Panc1 (cell line): ENCODE data around the gene MYCBPAP. TPM values are rescaled to one million over a fixed set of nuclear protein-coding genes. Genes with fewer than 3 reads are reported as not detected.

Source experiments
- ATAC-seq: fragments of 200-7000 bp; cut with Tn5 transposase; 2 replicates; pipeline ENCODE4 v1.9.1; 2020; ENCODE audit warnings: mild to moderate bottlenecking, moderate library complexity
- BruUV-seq: library from RNA; stranded (reverse); fragments of 400-500 nt; replicated peaks from 2 replicates; lab custom pipeline; 2021; lab: Mats Ljungman, UMichigan
- CTCF ChIA-PET: fragments of 300-600 bp; sonication (Branson Sonifier 250); formaldehyde crosslinking; loops from one replicate; lab custom pipeline; 2022; ENCODE audit warnings: antibody characterized with exemption; lab: Charles Lee
- POLR2A ChIA-PET: fragments of 300-600 bp; sonication (Branson Sonifier 250); formaldehyde crosslinking; loops from one replicate; lab custom pipeline; 2022; ENCODE audit warnings: antibody characterized with exemption; lab: Charles Lee
- DNase-seq: peaks from one replicate; pipeline ENCODE4 v3.0.0-alpha.2; 2010; ENCODE audit warnings: low read depth, low spot score
- H3K27ac ChIP-seq: 2 replicates; pipeline ENCODE4 v1.5.1; 2011; ENCODE audit warnings: mild to moderate bottlenecking, low read length, inconsistent platforms
- H3K27me3 ChIP-seq: fragments of 200-500 bp; sonication (Bioruptor generic); 2 replicates; pipeline ENCODE4 v1.6.0; 2014; ENCODE audit warnings: low read length, inconsistent platforms; ENCODE audit not compliant: control insufficient read depth, insufficient read depth
- H3K36me3 ChIP-seq: fragments of 200-500 bp; sonication (Bioruptor generic); 2 replicates; pipeline ENCODE4 v1.5.1; 2014; ENCODE audit warnings: inconsistent platforms, mild to moderate bottlenecking, low read length, moderate library complexity; ENCODE audit not compliant: control insufficient read depth, insufficient read depth
- H3K4me1 ChIP-seq: 2 replicates; pipeline ENCODE4 v1.5.1; 2011; ENCODE audit warnings: inconsistent platforms, mild to moderate bottlenecking, low read length, moderate library complexity; ENCODE audit not compliant: control insufficient read depth, insufficient read depth
- H3K4me3 ChIP-seq, 2 experiments: 2 replicates each; pipeline ENCODE4 v1.5.1; 2011 to 2012; ENCODE audit warnings: low read depth in 2 of 2, low read length in 2 of 2, mild to moderate bottlenecking in 2 of 2, inconsistent platforms in 1 of 2, moderate library complexity in 1 of 2
- H3K9me3 ChIP-seq: fragments of 200-500 bp; sonication (Bioruptor generic); 2 replicates; pipeline ENCODE4 v1.5.1; 2014; ENCODE audit warnings: low read depth, mild to moderate bottlenecking, inconsistent platforms, low read length, moderate library complexity; ENCODE audit not compliant: control insufficient read depth, insufficient read depth
- CTCF ChIP-seq: fragments of 450-650 bp; IDR thresholded peaks from 2 replicates; pipeline ENCODE4 v1.5.1; 2017; ENCODE audit warnings: mild to moderate bottlenecking
- POLR2AphosphoS5 ChIP-seq: IDR thresholded peaks from 2 replicates; pipeline ENCODE4 v1.6.1; 2012; ENCODE audit warnings: mild to moderate bottlenecking, low read depth, low read length, moderate library complexity
- REST ChIP-seq, 2 experiments: IDR thresholded peaks; 2 replicates each; pipeline ENCODE4 v1.6.1; 2011 to 2012; ENCODE audit warnings: low read depth in 2 of 2, control low read depth in 1 of 2, low read length in 1 of 2, mild to moderate bottlenecking in 1 of 2, moderate library complexity in 1 of 2; ENCODE audit not compliant: insufficient read depth in 1 of 2
- SIN3A ChIP-seq: IDR thresholded peaks from 2 replicates; pipeline ENCODE4 v1.6.1; 2012; ENCODE audit warnings: low read depth, mild to moderate bottlenecking, low read length, moderate library complexity, borderline replicate concordance; ENCODE audit not compliant: insufficient read depth
- TCF7L2 ChIP-seq: IDR thresholded peaks from 2 replicates; pipeline ENCODE4 v1.6.1; 2011; ENCODE audit warnings: mild to moderate bottlenecking, low read depth, low read length, inconsistent platforms
- in situ Hi-C: cut with HindIII; loops from 2 replicates; pipeline ENCODE4 v1.10.0; 2016; ENCODE audit warnings: low sequenced_read_pairs, low pct_unique_long_range_greater_than_20kb
- intact Hi-C: fragments of 100-400 bp; cut with micrococcal nuclease; formaldehyde crosslinking; loops from one replicate; pipeline ENCODE4 v1.10.0; 2022; ENCODE audit not compliant: unreplicated experiment
- total RNA-seq: library from RNA; stranded (reverse); gene quantifications from one replicate; pipeline ENCODE4 v1.2.1, GENCODE V29; 2021; ENCODE audit not compliant: unreplicated experiment

Gene MYCBPAP
- total RNA-seq, 1 experiment from 2014 or later, result 2.2 TPM

GRCh38 chr17:50501054-50501453, 7.2 kb upstream of the MYCBPAP start:
- H3K27ac ChIP-seq, result no peak overlapping the region
- no peaks in the 10 kb centered on the region for H3K4me1 ChIP-seq
- TF ChIP-seq POLR2AphosphoS5, result no peak
- no peak for TF ChIP-seq SIN3A
- peak; percentile 79 for TF ChIP-seq CTCF
- no peaks in the 10 kb centered on the region for H3K27me3 ChIP-seq
- DNase-seq (no peak), ATAC-seq (no peak)
- no TSS peak for BruUV-seq
- H3K9me3 ChIP-seq, result no peaks in the 10 kb centered on the region
- no peak overlapping the region for H3K4me3 ChIP-seq
- POLR2A ChIA-PET, result interaction anchor here (0.6 kb wide), 1 partner anchor 351 kb away, joined by 4 read pairs; no protein-coding TSS in a partner anchor
- in situ Hi-C loops, result no loop called here
- CTCF ChIA-PET, result interaction anchor here (0.6 to 1.5 kb wide), 4 partner anchors 17 to 66 kb away, joined by 3 to 8 read pairs (median 6); no protein-coding TSS in a partner anchor
- H3K36me3 ChIP-seq, result no peaks in the 10 kb centered on the region
- intact Hi-C loops, result no loop called here

- DNase-seq (no peak), ATAC-seq (peak; percentile 26; the same call in 1 of the 2 replicates)
- BruUV-seq, result no TSS peak
- in situ Hi-C loops (no loop called here), intact Hi-C loops (no loop called here)
- POLR2A ChIA-PET, result no interaction called here
- Histone ChIP-seq H3K4me1 (no peaks in the 10 kb centered on the region), H3K27ac (no peak overlapping the region), H3K27me3 (no peaks in the 10 kb centered on the region), H3K9me3 (no peaks in the 10 kb centered on the region), H3K36me3 (no peaks in the 10 kb centered on the region), H3K4me3 (no peak overlapping the region)
- TF ChIP-seq CTCF (no peak), SIN3A (no peak), POLR2AphosphoS5 (no peak), REST (IDR thresholded peaks at IDR 0.05; ENCODE audit: insufficient read depth in 1 of 2, low read depth in 2 of 2, low read length in 1 of 2) (no peak), TCF7L2 (no peak)
- CTCF ChIA-PET, result no interaction called here
These were observed 5.8 kb upstream of the MYCBPAP start for GRCh38 chr17:50502301-50502990.
